Esophagus muscularis mucosa (tissue), 4 donors: ENCODE results near the gene STOM.

Experiments used
- CTCF ChIP-seq, 3 experiments: fragments of 200-600 bp in 2 of 3; fragments of 450-650 bp in 1 of 3; sonication (generic) in 2 of 3; IDR thresholded peaks; one replicate each; pipeline ENCODE4 v1.5.1; 2017 to 2019; ENCODE audit warnings: antibody characterized with exemption in 3 of 3, mild to moderate bottlenecking in 2 of 3, moderate library complexity in 1 of 3
- EP300 ChIP-seq: sonication (generic); formaldehyde crosslinking; IDR thresholded peaks from one replicate; pipeline ENCODE4 v1.6.1; 2017; ENCODE audit warnings: antibody characterized with exemption
- POLR2A ChIP-seq: fragments of 450-650 bp; IDR thresholded peaks from one replicate; pipeline ENCODE4 v1.6.1; 2017; ENCODE audit warnings: antibody characterized with exemption, moderate library complexity, mild to moderate bottlenecking, low read depth
- POLR2AphosphoS5 ChIP-seq, 2 donors: sonication (generic); formaldehyde crosslinking; IDR thresholded peaks; one replicate each; pipeline ENCODE4 v1.6.1; 2017; ENCODE audit warnings: antibody characterized with exemption in 2 of 2

DNA sequence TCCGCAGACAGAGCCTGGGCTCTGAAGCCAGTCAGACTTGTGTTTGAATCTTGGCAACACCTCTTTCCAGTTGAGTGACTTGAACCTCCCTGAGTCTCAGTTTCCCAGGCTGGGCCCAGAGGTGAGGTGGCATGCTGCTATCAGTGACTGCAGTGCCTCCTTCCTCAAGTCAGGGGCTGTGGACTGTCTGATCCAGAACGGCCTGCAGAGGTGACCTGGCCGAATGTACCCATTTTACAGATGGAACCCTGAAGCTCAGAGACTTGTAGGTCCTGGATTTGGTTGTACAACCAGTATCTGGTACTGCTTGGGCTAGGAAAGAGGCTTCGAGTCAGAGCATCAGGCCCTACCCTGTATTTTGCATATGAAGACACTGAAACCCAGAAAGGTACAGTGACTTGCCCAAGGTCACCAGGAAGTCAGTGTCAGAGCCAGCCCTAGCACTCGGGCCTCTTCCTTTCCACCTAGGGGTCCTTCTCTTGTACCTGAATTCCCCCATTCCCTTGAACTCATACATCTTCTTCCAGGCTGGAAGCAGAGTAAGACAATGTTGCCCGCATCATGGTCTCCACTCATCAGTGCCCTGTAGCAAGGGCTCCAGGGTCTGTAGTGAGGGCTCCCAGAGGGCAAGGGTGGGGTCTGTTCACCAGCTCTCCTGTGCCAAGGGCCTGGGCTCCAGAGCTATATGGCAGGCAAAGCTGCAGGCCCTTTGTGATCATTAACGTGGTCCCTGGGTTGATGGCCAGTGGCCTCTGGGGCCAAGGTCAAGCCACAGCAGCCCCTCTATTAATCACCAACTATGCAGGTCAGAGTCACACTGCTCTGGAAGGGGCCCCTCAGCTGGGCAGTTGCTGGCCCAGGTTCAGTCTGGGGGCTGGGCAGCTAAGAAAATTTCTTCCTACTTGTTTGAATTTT, 73.6 kb downstream of the STOM start:
- no peak for TF ChIP-seq CTCF (IDR thresholded peaks at IDR 0.05)
- no peak for TF ChIP-seq POLR2A
- no peak for TF ChIP-seq POLR2AphosphoS5 (IDR thresholded peaks at IDR 0.05)
- no peak for TF ChIP-seq EP300
